Esophagus muscularis mucosa (tissue), 4 donors: ENCODE measurements around the gene TTC33. TPM values are rescaled to one million over a fixed set of nuclear protein-coding genes. Genes with fewer than 3 reads are reported as not detected.

ENCODE experiments used
- DNase-seq: peaks from one replicate; pipeline ENCODE4 v3.0.0-alpha.2; 2017; ENCODE audit errors: extremely low spot score
- H3K27ac ChIP-seq, 4 donors: fragments of 200-600 bp; sonication (generic); replicated peaks in 1 of 4; 1 replicate in 3 of 4; 2 replicates in 1 of 4; pipeline ENCODE4 v1.5.1; 2016 to 2019; ENCODE audit warnings: mild to moderate bottlenecking in 1 of 4
- H3K27me3 ChIP-seq, 4 donors: fragments of 200-600 bp; sonication (generic); one replicate each; pipeline versions ENCODE4 v1.5.1 to v1.6.0; 2016 to 2019
- H3K36me3 ChIP-seq, 4 donors: fragments of 200-600 bp; sonication (generic); one replicate each; pipeline ENCODE4 v1.5.1; 2016 to 2019
- H3K4me1 ChIP-seq, 4 donors: fragments of 200-600 bp; sonication (generic); one replicate each; pipeline ENCODE4 v1.5.1; 2016 to 2019
- H3K4me3 ChIP-seq, 4 donors: fragments of 200-600 bp; sonication (generic); 1 replicate in 2 of 4; 2 replicates in 2 of 4; pipeline ENCODE4 v1.5.1; 2016 to 2019; ENCODE audit warnings: mild to moderate bottlenecking in 4 of 4, moderate library complexity in 1 of 4
- H3K9me3 ChIP-seq, 4 donors: fragments of 200-600 bp; sonication (generic); 1 replicate in 3 of 4; 2 replicates in 1 of 4; pipeline ENCODE4 v1.5.1; 2016 to 2019
- EP300 ChIP-seq: sonication (generic); formaldehyde crosslinking; IDR thresholded peaks from one replicate; pipeline ENCODE4 v1.6.1; 2017; ENCODE audit warnings: antibody characterized with exemption
- POLR2A ChIP-seq: fragments of 450-650 bp; IDR thresholded peaks from one replicate; pipeline ENCODE4 v1.6.1; 2017; ENCODE audit warnings: antibody characterized with exemption, moderate library complexity, mild to moderate bottlenecking, low read depth
- POLR2AphosphoS5 ChIP-seq, 2 donors: sonication (generic); formaldehyde crosslinking; IDR thresholded peaks; one replicate each; pipeline ENCODE4 v1.6.1; 2017; ENCODE audit warnings: antibody characterized with exemption in 2 of 2
- WGBS: methylation state at CpG from one replicate; pipeline ENCODE4 v1.1.5; 2018; 5-methylcytosine and 5-hydroxymethylcytosine counted together
- intact Hi-C: fragments of 100-400 bp; cut with DNase I; formaldehyde crosslinking; loops from one replicate; pipeline ENCODE4 v1.15.1; 2023
- total RNA-seq, 4 donors: library from RNA; depleted of rRNA; stranded (reverse); fragments of >200 nt; gene quantifications; one replicate each; pipeline versions ENCODE4 v1.1.0 to v1.2.1, GENCODE V29; 2016
- TF ChIP-seq, protein P1 (sequence below), 3 experiments: fragments of 200-600 bp in 2 of 3; fragments of 450-650 bp in 1 of 3; sonication (generic) in 2 of 3; IDR thresholded peaks; one replicate each; pipeline ENCODE4 v1.5.1; 2017 to 2019; ENCODE audit warnings: antibody characterized with exemption in 3 of 3, mild to moderate bottlenecking in 2 of 3, moderate library complexity in 1 of 3

The TTC33 gene
- total RNA-seq, 4 donors from 2014 or later, result 19.1 to 32.7 (median 24.0) TPM

DNA sequence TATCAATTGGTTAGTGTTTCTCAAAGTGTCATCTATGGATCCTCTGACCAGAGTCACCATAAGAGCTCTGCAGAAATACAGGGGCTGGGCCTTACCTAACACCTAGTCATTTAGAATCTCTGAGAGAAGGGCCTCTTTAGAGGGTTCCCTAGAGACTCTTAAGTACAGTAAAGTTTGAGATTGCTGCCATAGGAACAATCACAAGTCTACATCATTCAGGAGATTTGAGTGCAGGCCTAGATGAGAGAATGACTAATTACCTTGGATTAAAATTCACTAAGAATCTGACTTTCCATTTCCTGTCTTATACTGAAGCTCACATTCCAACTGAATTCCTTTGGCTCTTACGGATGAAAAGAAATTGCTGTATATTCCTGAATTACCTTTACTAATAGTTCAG, 258.2 kb downstream of the TTC33 start:
- Histone ChIP-seq H3K27ac (no peak overlapping the region), H3K4me1 (no peaks in the 10 kb centered on the region), H3K4me3 (no peak overlapping the region), H3K9me3 (no peaks in the 10 kb centered on the region), H3K36me3 (no peaks in the 10 kb centered on the region), H3K27me3 (no peaks in the 10 kb centered on the region)
- DNase-seq, result no peak
- 62% methylated on average over 1 of the region's 1 CpG for WGBS
- intact Hi-C loops, result no loop called here
- TF ChIP-seq EP300 (no peak), POLR2AphosphoS5 (IDR thresholded peaks at IDR 0.05) (no peak), POLR2A (no peak)
- TF ChIP-seq, protein P1, sequence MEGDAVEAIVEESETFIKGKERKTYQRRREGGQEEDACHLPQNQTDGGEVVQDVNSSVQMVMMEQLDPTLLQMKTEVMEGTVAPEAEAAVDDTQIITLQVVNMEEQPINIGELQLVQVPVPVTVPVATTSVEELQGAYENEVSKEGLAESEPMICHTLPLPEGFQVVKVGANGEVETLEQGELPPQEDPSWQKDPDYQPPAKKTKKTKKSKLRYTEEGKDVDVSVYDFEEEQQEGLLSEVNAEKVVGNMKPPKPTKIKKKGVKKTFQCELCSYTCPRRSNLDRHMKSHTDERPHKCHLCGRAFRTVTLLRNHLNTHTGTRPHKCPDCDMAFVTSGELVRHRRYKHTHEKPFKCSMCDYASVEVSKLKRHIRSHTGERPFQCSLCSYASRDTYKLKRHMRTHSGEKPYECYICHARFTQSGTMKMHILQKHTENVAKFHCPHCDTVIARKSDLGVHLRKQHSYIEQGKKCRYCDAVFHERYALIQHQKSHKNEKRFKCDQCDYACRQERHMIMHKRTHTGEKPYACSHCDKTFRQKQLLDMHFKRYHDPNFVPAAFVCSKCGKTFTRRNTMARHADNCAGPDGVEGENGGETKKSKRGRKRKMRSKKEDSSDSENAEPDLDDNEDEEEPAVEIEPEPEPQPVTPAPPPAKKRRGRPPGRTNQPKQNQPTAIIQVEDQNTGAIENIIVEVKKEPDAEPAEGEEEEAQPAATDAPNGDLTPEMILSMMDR (IDR thresholded peaks at IDR 0.05), result no peak

DNA sequence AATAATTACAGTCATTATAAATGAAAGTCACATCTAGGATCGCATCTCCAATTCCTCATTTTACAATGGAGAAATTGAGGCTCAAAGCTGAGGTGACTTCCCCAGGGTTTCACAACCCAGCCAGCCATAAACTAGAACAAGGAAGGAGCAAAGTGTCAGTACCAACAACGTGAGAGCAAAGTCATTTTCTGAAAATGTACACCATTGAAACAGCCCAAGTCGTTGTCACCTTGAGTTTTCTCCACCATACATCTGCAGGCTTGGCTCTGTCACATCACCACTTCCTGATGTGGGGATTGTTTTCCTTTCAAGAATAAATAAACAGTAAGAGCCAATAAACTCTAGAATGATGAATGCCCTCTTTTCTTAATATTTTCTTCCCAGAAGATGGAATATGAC, 260.5 kb downstream of the TTC33 start:
- no peak for DNase-seq
- no peaks in the 10 kb centered on the region for H3K4me1 ChIP-seq
- no peaks in the 10 kb centered on the region for H3K9me3 ChIP-seq
- H3K36me3 ChIP-seq, result no peaks in the 10 kb centered on the region
- no peak overlapping the region for H3K27ac ChIP-seq
- WGBS, result 34% methylated on average over 3 of the region's 3 CpGs
- no peaks in the 10 kb centered on the region for H3K27me3 ChIP-seq
- no peak for TF ChIP-seq POLR2AphosphoS5 (IDR thresholded peaks at IDR 0.05)
- TF ChIP-seq EP300, result no peak
- TF ChIP-seq POLR2A, result no peak
- TF ChIP-seq, protein P1 (IDR thresholded peaks at IDR 0.05), result no peak
- H3K4me3 ChIP-seq, result no peak overlapping the region
- intact Hi-C loops, result no loop called here

DNA sequence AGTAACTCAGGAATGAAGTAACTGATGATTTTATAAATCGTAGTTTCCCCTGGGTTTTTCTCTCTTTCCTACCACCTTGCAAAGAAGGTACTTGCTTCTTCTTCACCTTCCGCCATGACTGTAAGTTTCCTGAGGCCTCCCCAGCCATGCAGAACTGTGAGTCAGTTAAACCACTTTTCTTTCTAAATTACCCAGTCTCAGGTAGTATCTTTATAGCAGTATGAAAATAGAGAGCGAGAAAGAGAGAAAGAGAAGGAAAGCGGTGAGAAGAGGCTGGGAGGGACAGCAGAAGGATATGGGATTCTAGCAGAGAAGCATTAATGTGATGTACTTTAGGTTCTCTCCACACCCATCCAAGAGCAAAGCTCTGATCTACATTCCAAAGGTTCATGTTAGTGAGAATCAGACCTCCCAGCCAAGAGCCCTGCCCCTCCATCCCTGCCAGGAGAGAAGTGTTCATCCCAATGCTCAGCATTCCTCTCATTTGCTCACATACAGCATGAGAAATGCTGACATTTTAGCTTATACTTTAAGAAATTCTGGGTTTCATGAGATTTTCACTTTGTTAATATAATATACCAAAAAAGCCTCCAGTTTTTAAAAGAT, 261.0 kb downstream of the TTC33 start:
- 89% methylated on average over 4 of the region's 4 CpGs for WGBS
- Histone ChIP-seq H3K27me3 (no peaks in the 10 kb centered on the region), H3K4me3 (no peak overlapping the region), H3K27ac (no peak overlapping the region), H3K36me3 (no peaks in the 10 kb centered on the region), H3K4me1 (no peaks in the 10 kb centered on the region), H3K9me3 (no peaks in the 10 kb centered on the region)
- no peak for DNase-seq
- TF ChIP-seq EP300, result no peak
- TF ChIP-seq POLR2A, result no peak
- TF ChIP-seq, protein P1 (IDR thresholded peaks at IDR 0.05), result no peak
- no peak for TF ChIP-seq POLR2AphosphoS5 (IDR thresholded peaks at IDR 0.05)
- intact Hi-C loops, result no loop called here

DNA sequence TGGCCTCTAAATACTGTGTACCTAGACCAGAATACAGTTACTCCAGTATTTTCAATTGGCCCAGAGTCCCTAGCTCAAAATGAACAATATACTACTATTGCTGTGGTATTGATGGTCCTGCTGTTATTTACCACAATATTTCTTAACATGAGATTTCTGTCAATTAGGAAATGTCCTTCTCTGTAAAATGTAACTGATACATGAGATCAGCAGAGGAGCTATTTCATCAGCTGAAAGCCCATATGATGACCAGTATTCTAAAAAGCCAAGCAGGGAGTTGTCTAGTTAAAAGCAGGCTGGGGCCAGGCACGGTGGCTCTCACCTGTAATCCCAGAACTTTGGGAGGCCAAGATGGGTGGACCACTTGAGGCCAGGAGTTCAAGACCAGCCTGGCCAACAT, 263.7 kb downstream of the TTC33 start:
- no peak for TF ChIP-seq EP300
- TF ChIP-seq POLR2AphosphoS5 (IDR thresholded peaks at IDR 0.05), result no peak
- TF ChIP-seq POLR2A, result no peak
- TF ChIP-seq, protein P1 (IDR thresholded peaks at IDR 0.05), result no peak
- no peak overlapping the region for H3K27ac ChIP-seq
- no peaks in the 10 kb centered on the region for H3K27me3 ChIP-seq
- intact Hi-C loops, result no loop called here
- no peak for DNase-seq
- no peak overlapping the region for H3K4me3 ChIP-seq
- WGBS, result 67% methylated on average over 1 of the region's 1 CpG
- H3K9me3 ChIP-seq, result no peaks in the 10 kb centered on the region
- H3K4me1 ChIP-seq, result no peaks in the 10 kb centered on the region
- no peaks in the 10 kb centered on the region for H3K36me3 ChIP-seq

DNA sequence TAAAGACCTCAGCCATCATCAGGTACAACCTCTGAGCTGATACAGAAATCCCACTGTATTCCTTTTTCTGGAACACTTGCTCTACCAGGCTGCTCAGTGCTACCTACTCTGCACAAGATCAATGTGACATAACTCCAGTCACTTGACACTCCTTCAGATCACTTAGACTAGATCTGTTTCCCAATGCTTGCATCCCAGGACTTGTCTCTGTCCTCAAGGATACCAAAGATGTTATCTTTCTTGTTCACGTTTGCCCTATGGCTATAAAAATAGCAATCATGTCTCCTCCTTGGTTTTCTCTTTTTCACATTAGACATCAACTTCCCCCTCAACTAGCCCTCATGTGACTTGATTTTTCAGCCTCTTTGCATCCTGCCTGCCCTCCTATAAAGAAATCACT, 264.1 kb downstream of the TTC33 start:
- no peak for TF ChIP-seq POLR2AphosphoS5 (IDR thresholded peaks at IDR 0.05)
- TF ChIP-seq, protein P1 (IDR thresholded peaks at IDR 0.05), result no peak
- TF ChIP-seq EP300, result no peak
- TF ChIP-seq POLR2A, result no peak
- no peaks in the 10 kb centered on the region for H3K27me3 ChIP-seq
- no peaks in the 10 kb centered on the region for H3K9me3 ChIP-seq
- H3K27ac ChIP-seq, result no peak overlapping the region
- no peaks in the 10 kb centered on the region for H3K4me1 ChIP-seq
- 78% methylated on average over 1 of the region's 1 CpG for whole genome bisulfite sequencing
- intact Hi-C loops, result no loop called here
- H3K36me3 ChIP-seq, result no peaks in the 10 kb centered on the region
- H3K4me3 ChIP-seq, result no peak overlapping the region
- no peak for DNase-seq
